MG63 (cell line): Measurements from ENCODE around the gene LRMDA. TPM values are rescaled to one million over a fixed set of nuclear protein-coding genes. Genes with fewer than 3 reads are reported as not detected.

Experiments used
- DNase-seq: peaks from one replicate; pipeline ENCODE4 v3.0.0-alpha.2; 2020
- H3K27me3 ChIP-seq: fragments of 250-450 bp; sonication (Bioruptor Pico); 2 replicates; pipeline ENCODE4 v1.5.1; 2020; ENCODE audit warnings: mild to moderate bottlenecking, moderate library complexity
- H3K36me3 ChIP-seq: fragments of 250-450 bp; sonication (Bioruptor Pico); 2 replicates; pipeline ENCODE4 v1.5.1; 2020; ENCODE audit warnings: mild to moderate bottlenecking, moderate library complexity
- H3K4me3 ChIP-seq: fragments of 250-450 bp; sonication (Bioruptor Pico); 2 replicates; pipeline ENCODE4 v1.5.1; 2020; ENCODE audit warnings: mild to moderate bottlenecking, moderate library complexity
- H3K9me3 ChIP-seq: fragments of 250-450 bp; sonication (Bioruptor Pico); 2 replicates; pipeline ENCODE4 v1.5.1; 2020; ENCODE audit warnings: mild to moderate bottlenecking, moderate library complexity
- total RNA-seq: library from RNA; depleted of rRNA; stranded (reverse); fragments of >200 nt; shearing (Covaris generic); gene quantifications from 2 replicates; pipeline ENCODE4 v1.2.3, GENCODE V29; 2014; ENCODE audit warnings: low replicate concordance

LRMDA gene
- total RNA-seq, 1 experiment from 2014 or later, result 1.3 TPM

DNA sequence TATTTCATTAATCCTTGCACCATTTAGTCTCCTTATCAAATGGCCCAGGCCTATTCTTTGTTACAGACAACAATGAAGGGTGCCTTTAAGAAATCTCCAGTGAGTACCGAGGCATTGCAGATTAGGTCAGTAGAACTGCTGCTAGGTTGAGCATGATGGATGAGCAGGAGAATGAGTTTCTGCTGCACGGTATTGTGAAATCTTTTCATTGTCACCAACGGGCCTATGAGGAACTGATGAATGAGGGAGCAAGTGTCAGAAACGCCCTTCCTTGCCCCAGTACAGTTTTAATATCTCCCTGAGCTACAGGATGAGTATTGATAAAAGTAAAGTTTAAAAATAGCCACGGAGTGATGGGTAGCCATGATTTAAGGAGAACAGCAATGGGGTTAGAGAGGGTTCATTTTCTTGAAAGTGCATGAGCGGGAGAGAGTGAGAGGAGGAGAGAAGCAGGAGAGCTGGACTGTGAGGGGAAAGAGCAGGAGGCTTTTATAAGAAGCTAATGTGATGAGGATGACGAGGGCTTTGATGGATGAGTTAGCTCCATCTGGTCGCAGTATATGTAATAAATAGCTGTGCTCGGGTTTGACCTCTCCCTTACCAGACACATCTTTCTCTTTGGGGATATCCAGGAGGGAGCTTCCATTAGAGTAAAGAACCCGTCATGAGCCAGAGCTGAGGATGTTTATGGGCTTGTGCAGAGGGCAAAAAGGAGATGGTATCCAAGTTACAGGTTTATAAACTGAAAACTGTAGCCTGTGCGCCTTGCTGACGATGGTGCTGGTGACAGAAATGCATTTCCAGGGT lies 526.1 kb downstream of the LRMDA start:
- Histone ChIP-seq H3K36me3 (no peaks in the 10 kb centered on the region), H3K9me3 (no peaks in the 10 kb centered on the region), H3K27me3 (no peaks in the 10 kb centered on the region), H3K4me3 (no peak overlapping the region)
- no peak for DNase-seq

DNA sequence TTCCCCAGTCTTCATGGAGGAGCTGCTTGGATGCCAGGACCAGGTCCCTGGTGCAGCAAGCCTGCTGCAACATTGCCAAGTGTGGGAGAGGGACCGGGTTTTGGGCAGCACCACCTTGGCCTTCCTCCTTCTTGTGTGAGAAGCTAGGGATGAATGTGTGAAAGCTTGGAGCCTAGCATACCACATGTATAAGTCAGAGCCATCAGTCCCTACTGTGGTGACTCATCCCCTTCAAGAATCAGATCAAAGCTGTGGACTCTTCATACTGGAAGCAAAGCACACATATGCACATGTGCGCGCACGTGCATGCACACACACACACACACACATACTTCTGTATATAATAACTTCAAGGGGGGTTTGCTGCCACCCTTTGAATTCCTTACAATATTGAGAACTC lies 527.8 kb downstream of the LRMDA start:
- Histone ChIP-seq H3K4me3 (no peak overlapping the region), H3K36me3 (no peaks in the 10 kb centered on the region), H3K9me3 (no peaks in the 10 kb centered on the region), H3K27me3 (no peaks in the 10 kb centered on the region)
- DNase-seq, result peak; percentile 73

DNA sequence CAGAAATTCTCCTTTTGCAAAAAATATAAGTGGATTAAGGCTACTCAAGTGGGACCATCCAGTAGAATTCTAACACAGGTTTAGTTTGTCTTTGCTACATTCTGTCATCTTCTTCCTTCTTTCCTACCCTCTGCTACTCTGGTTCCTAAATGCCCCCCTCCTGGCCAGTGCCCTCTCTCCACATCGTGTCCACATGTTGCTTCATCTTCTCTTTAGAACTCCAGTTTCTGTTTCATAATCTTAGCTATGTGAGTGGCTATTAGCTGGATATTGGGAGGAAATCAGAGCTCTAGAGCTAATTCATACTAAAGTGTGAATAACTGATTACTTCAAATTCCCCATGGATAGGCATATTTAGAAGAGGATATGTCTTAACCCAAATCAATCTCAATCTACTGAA lies 528.5 kb downstream of the LRMDA start:
- no peak for DNase-seq

DNA sequence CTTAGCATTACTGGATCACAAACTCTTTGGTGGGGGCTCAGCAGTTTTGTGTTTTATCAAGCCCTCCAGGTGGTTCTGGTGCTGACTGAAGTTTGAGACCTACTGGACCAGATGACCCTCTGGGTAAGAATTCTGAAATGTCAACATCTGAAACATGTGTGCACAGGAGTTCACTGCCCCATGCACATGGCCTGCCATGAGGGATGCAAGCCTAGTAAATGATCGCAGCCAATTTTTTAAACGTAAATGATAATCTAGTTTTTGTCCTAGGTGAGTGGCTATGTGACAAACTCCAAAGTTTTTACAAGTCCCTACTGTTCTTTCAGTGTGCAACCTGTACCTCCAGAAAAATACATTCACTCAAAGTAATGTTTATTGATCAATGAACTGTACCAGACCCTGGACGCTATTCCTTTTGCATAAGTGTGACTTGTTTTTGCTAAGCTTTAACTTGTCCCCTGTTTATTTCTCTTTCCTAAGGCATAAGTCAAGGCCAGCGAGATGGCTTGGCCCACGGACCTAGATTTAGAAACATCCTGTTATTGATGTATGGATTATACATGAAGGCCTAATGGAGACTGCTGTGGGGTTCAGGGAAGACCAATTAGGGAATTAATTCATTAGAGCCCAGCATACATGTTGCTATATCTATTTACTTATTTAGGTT lies 531.1 kb downstream of the LRMDA start:
- H3K9me3 ChIP-seq, result no peaks in the 10 kb centered on the region
- no peaks in the 10 kb centered on the region for H3K27me3 ChIP-seq
- no peak for DNase-seq
- H3K4me3 ChIP-seq, result no peak overlapping the region
- H3K36me3 ChIP-seq, result no peaks in the 10 kb centered on the region

More for the DNA sequence above, 528.5 kb downstream of the LRMDA start:
- Histone ChIP-seq H3K27me3 (no peaks in the 10 kb centered on the region), H3K9me3 (no peaks in the 10 kb centered on the region), H3K4me3 (no peak overlapping the region), H3K36me3 (no peaks in the 10 kb centered on the region)

DNA sequence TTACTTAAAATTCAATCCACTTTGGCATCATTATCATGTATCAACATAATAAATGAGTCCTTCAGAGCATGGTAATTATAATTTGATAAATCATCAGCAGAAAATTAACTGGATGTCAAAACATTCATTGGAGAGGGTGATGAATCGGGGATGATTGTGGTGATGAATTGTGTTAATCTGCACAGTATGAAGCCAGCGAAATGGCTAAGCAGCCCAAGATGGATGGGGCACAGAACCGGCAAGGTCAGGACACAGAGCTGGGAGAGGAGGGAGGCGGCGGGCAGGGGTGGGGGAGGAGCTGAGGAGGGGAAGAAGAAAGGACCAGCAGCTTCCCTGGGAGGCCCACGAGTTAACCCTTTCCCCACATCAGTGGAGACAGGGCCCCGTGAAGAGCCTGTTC lies 536.1 kb downstream of the LRMDA start:
- no peaks in the 10 kb centered on the region for H3K9me3 ChIP-seq
- H3K4me3 ChIP-seq, result no peak overlapping the region
- no peaks in the 10 kb centered on the region for H3K36me3 ChIP-seq
- no peaks in the 10 kb centered on the region for H3K27me3 ChIP-seq
- no peak for DNase-seq

GRCh38 chr10:75969031-75969430 lies 537.6 kb downstream of the LRMDA start:
- Histone ChIP-seq H3K4me3 (no peak overlapping the region), H3K36me3 (no peaks in the 10 kb centered on the region), H3K9me3 (no peaks in the 10 kb centered on the region), H3K27me3 (no peaks in the 10 kb centered on the region)
- DNase-seq, result no peak

- DNase-seq, result no peak
- no peaks in the 10 kb centered on the region for H3K9me3 ChIP-seq
- H3K36me3 ChIP-seq, result no peaks in the 10 kb centered on the region
- H3K27me3 ChIP-seq, result no peaks in the 10 kb centered on the region
- no peak overlapping the region for H3K4me3 ChIP-seq
Measured at GRCh38 chr10:75971402-75972211, 540.2 kb downstream of the LRMDA start.

DNA sequence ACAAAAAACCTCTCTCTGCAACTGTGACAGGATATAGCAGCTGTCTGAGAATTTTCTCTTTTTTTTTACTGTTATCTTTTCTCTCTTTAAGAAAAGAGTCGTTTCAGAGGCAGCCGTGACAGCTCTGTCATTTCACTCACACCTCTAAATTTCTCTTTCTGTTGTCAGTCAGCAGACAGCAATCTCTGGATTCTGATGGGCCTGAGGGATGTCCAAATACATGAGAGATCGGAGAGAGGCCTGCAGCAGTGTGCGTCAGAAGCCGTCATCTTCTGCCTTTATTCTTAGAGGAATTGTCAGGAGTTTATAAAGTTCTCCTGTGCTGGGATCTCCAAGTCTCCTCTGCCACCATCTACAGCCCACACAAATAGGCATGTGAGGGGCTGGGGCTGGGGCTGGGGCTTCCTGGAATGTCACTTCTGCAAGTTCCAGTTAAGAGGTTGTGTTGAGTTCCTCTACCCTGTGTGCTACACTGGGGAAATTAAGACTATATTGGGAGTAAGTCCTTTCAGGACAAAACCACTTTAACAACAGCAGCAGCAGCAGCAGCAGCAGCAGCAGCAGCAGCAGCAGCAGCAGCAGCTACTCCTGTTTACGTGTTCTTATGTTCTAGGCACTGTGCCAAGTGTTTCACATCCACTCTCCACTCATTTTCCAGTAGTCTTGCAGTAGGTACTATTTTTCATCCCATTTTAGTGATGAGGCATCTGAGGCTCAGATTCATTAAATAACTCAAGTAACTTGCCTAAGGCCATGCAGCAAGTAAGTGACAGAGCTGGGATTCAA lies 541.3 kb downstream of the LRMDA start:
- no peaks in the 10 kb centered on the region for H3K27me3 ChIP-seq
- no peaks in the 10 kb centered on the region for H3K9me3 ChIP-seq
- no peaks in the 10 kb centered on the region for H3K36me3 ChIP-seq
- H3K4me3 ChIP-seq, result no peak overlapping the region
- DNase-seq, result peak; percentile 12

GRCh38 chr10:75974080-75974479 lies 542.7 kb downstream of the LRMDA start:
- no peaks in the 10 kb centered on the region for H3K9me3 ChIP-seq
- DNase-seq, result no peak
- H3K36me3 ChIP-seq, result no peaks in the 10 kb centered on the region

DNA sequence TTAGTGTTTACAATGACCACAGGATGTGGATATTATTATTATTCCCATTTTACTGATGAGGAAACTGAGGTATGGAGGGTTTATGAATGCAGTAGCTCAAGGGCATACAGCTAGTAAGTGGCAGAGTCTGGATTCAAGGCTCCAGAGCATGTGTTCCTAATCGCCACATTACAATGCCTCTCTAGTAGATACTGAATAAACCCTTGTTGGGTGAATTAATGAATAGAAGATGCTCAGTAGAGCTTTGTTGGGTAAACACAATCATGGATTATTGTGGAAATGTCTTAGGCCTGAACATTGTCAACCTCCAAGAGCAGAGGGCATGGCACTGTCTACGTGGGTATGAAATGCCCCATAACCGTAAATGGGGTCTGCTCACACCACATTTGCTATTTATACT lies 545.3 kb downstream of the LRMDA start:
- Histone ChIP-seq H3K27me3 (no peaks in the 10 kb centered on the region), H3K9me3 (no peaks in the 10 kb centered on the region), H3K36me3 (no peaks in the 10 kb centered on the region), H3K4me3 (no peak overlapping the region)
- no peak for DNase-seq

More at GRCh38 chr10:75974080-75974479, 542.7 kb downstream of the LRMDA start:
- H3K27me3 ChIP-seq, result no peaks in the 10 kb centered on the region
- no peak overlapping the region for H3K4me3 ChIP-seq

DNA sequence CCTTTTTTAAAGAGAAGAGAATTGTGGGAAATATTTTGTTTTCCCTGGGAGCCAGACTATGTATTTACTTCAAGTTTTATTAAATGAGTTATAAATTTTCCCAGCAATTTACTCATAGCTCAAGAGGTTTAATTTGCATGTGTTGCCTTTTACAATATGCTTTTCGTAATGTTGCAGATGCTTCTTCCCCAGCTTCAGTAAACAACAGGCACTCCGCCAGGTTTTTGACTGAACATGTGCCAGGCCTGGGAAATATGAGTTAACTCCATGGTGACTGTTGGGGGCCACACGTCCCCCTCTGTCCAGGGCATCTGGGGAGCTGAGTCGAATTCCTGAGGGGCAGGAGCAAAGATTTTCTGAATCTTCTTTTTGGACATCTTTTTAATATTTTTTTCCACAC lies 545.7 kb downstream of the LRMDA start:
- H3K36me3 ChIP-seq, result no peaks in the 10 kb centered on the region
- H3K27me3 ChIP-seq, result no peaks in the 10 kb centered on the region
- H3K9me3 ChIP-seq, result no peaks in the 10 kb centered on the region
- no peak for DNase-seq
- no peak overlapping the region for H3K4me3 ChIP-seq

DNA sequence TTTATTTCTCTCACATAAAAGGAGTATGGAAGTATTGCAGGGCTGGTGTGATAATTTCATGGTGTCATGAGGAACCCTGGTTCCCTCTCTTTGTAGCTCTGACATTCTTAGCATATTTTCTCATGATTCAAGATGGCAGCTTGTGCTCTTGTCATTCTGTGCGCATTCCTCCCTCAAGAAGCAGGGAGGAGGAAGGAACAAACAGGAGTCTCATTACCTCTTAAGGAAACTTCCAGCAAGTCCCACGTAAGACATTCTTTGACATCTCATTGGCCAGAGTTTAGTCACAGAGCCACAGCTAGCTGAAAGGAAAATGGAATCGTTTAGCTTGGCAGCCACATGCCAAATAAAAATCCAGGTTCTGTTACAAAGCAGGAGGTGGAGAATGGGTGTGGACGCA lies 546.8 kb downstream of the LRMDA start:
- no peak for DNase-seq
- Histone ChIP-seq H3K9me3 (no peaks in the 10 kb centered on the region), H3K36me3 (no peaks in the 10 kb centered on the region), H3K4me3 (no peak overlapping the region), H3K27me3 (no peaks in the 10 kb centered on the region)

DNA sequence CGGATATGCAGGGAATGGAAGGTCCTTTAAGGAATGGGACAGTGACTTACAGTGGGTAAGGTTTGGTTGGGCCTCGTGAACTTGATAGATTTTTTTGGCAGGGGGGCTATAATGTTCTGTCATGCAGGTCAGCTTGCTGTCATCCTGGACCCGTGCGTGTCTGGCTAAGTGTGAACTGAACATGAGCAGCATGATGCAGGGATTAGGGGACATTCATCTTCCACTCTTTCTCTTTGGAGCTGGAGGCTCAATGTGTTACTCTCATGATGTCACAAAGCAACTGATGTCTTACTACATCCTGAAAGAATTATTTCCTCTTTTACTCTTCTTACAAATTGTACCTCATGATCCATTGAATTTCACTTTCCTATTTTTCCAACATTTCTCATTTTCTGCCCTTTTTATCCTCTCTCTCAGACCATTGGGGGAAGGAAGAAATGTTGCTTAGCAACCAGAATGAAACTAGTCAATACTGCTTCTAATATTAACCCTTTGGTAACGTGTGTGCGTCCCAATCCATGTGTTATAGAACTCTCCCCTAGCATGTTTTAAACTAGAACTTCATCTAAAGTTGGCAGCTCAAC lies 549.1 kb downstream of the LRMDA start:
- Histone ChIP-seq H3K9me3 (no peaks in the 10 kb centered on the region), H3K36me3 (no peaks in the 10 kb centered on the region), H3K27me3 (no peaks in the 10 kb centered on the region), H3K4me3 (no peak overlapping the region)
- DNase-seq, result no peak

DNA sequence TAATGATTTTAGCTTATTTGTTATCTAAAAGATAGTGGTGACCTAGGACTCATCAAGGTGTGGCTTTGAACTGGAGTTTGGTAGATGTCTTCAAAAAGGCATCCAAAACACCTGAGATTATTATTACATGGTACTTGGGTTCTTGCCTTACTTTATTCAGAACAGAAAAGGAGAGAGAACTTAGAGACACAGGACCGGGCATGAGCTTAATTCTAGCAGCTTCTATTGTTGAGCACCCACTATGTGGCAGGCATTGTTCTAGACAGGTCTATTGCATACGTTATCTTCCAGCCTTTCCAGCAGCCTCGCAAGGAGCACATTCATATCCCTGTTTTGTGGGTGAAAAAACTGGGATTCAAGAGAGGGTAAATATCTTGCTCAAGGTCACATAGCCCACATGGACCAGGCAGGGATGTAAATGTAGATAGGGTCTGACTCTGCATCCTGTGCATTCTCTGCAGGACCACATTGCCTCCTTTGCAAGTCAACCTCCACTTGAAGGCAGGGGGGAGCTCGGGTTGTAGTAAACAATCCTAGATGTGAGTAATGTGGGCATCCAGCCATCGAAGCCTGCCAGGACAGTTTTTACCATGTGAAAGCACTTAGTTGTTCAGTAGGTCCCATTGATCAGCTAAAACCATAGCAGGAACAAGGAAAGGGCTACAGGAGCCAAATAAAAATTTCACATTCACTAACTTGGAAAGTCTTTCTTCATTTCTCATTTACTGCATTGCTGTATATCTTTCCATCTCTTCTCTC lies 551.4 kb downstream of the LRMDA start:
- H3K4me3 ChIP-seq, result no peak overlapping the region
- H3K27me3 ChIP-seq, result no peaks in the 10 kb centered on the region
- no peaks in the 10 kb centered on the region for H3K36me3 ChIP-seq
- peak; percentile 80 for DNase-seq
- no peaks in the 10 kb centered on the region for H3K9me3 ChIP-seq

- H3K36me3 ChIP-seq, result no peaks in the 10 kb centered on the region
- no peak overlapping the region for H3K4me3 ChIP-seq
- no peak for DNase-seq
- H3K9me3 ChIP-seq, result no peaks in the 10 kb centered on the region
- H3K27me3 ChIP-seq, result no peaks in the 10 kb centered on the region
Measured at GRCh38 chr10:75984067-75984466, 552.6 kb downstream of the LRMDA start.

- H3K4me3 ChIP-seq, result no peak overlapping the region
- H3K9me3 ChIP-seq, result no peaks in the 10 kb centered on the region
- DNase-seq, result peak; percentile 40
- no peaks in the 10 kb centered on the region for H3K36me3 ChIP-seq
- no peaks in the 10 kb centered on the region for H3K27me3 ChIP-seq
Measured at GRCh38 chr10:75987616-75988015, 556.2 kb downstream of the LRMDA start.
